Measurements from ENCODE around the gene CD226.
"Not testable (repeated sequence)": the region's sequence is repeated elsewhere in the genome, so short reads cannot be mapped to it uniquely, and the experiment has no call there.

DNA sequence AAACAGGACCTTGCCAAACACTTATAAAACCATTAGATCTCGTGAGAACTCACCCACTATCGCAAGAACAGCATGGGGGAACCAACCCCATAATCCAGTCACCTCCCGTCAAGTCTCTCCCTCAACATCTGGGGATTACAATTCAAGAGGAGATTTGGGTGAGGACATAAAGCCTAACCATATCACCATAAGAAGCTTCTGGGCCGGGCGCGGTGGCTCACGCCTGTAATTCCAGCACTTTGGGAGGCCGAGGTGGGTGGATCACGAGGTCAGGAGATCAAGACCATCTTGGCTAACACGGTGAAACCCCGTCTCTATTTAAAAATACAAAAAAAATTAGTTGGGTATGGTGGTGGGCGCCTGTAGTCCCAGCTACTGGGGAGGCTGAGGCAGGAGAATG, 112.7 kb downstream of the CD226 start:
- TF ChIP-seq, protein P1, sequence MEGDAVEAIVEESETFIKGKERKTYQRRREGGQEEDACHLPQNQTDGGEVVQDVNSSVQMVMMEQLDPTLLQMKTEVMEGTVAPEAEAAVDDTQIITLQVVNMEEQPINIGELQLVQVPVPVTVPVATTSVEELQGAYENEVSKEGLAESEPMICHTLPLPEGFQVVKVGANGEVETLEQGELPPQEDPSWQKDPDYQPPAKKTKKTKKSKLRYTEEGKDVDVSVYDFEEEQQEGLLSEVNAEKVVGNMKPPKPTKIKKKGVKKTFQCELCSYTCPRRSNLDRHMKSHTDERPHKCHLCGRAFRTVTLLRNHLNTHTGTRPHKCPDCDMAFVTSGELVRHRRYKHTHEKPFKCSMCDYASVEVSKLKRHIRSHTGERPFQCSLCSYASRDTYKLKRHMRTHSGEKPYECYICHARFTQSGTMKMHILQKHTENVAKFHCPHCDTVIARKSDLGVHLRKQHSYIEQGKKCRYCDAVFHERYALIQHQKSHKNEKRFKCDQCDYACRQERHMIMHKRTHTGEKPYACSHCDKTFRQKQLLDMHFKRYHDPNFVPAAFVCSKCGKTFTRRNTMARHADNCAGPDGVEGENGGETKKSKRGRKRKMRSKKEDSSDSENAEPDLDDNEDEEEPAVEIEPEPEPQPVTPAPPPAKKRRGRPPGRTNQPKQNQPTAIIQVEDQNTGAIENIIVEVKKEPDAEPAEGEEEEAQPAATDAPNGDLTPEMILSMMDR (IDR thresholded peaks at IDR 0.05; ENCODE audit: insufficient read depth, low read length, poor library complexity, severe bottlenecking): not testable (repeated sequence)
- not testable (repeated sequence) for TF ChIP-seq EZH2phosphoT487 (conservative IDR thresholded peaks at IDR 0.05; ENCODE audit: low read length)

Measured in SU-DHL-6 (cell line).